ENCODE data around the gene RCOR2.
"Not testable (repeated sequence)": the region's sequence is repeated elsewhere in the genome, so short reads cannot be mapped to it uniquely, and the experiment has no call there.

RCOR2 gene

GRCh38 chr11:63916837-63917691 lies at the start of gene RCOR2:
Gene RCOR2, minus strand, starts transcription at chr11:63917164. Its CDS starts 708 bp downstream, at chr11:63916456.
- TF ChIP-seq CTCF (IDR thresholded peaks at IDR 0.05; ENCODE audit: low read depth, low read length, missing control alignments), result no peak

GRCh38 chr11:63966444-63966843 lies 49.5 kb upstream of the RCOR2 start:
- H3K4me3 ChIP-seq (replicated peaks; ENCODE audit: low read depth, low read length), result no peak overlapping the region
- TF ChIP-seq CTCF (IDR thresholded peaks at IDR 0.05; ENCODE audit: low read depth, low read length, missing control alignments), result no peak
- no peak for DNase-seq (ENCODE audit: extremely low read depth, low read depth)

More at GRCh38 chr11:63916837-63917691, at the start of gene RCOR2:
- peak within 1 kb of the TSS; percentile 76 for H3K4me3 ChIP-seq (replicated peaks; ENCODE audit: low read depth, low read length)
- DNase-seq (ENCODE audit: extremely low read depth, low read depth), result no peak

GRCh38 chr11:63963895-63964294 lies 46.9 kb upstream of the RCOR2 start:
- DNase-seq (ENCODE audit: extremely low read depth, low read depth); H3K4me3 ChIP-seq (replicated peaks; ENCODE audit: low read depth, low read length): not testable (repeated sequence)

- DNase-seq (ENCODE audit: extremely low read depth, low read depth), result no peak
- no peak overlapping the region for H3K4me3 ChIP-seq (replicated peaks; ENCODE audit: low read depth, low read length)
Observed at GRCh38 chr11:63961608-63962412, 44.8 kb upstream of the RCOR2 start.

GRCh38 chr11:63958008-63958407 lies 41.0 kb upstream of the RCOR2 start:
- no peak overlapping the region for H3K4me3 ChIP-seq (replicated peaks; ENCODE audit: low read depth, low read length)
- TF ChIP-seq CTCF (IDR thresholded peaks at IDR 0.05; ENCODE audit: low read depth, low read length, missing control alignments), result no peak
- DNase-seq (ENCODE audit: extremely low read depth, low read depth), result no peak

More at GRCh38 chr11:63961608-63962412, 44.8 kb upstream of the RCOR2 start:
- no peak for TF ChIP-seq CTCF (IDR thresholded peaks at IDR 0.05; ENCODE audit: low read depth, low read length, missing control alignments)

- H3K4me3 ChIP-seq (replicated peaks; ENCODE audit: low read depth, low read length), result no peak overlapping the region
- no peak for TF ChIP-seq CTCF (IDR thresholded peaks at IDR 0.05; ENCODE audit: low read depth, low read length, missing control alignments)
- DNase-seq (ENCODE audit: extremely low read depth, low read depth), result no peak
Observed at GRCh38 chr11:63952570-63952969, 35.6 kb upstream of the RCOR2 start.

Data from HFF-Myc (cell line).